Subcutaneous adipose tissue (tissue), 4 donors: ENCODE measurements around the gene FAM168B. TPM values are rescaled to one million over a fixed set of nuclear protein-coding genes. Genes with fewer than 3 reads are reported as not detected.

ENCODE experiments used
- total RNA-seq, 4 donors: library from RNA; depleted of rRNA; stranded (reverse); fragments of >200 nt; gene quantifications; one replicate each; pipeline ENCODE4 v1.1.0, GENCODE V29; 2016
- TF ChIP-seq, protein P1 (sequence below): fragments of 450-650 bp; IDR thresholded peaks from one replicate; pipeline ENCODE4 v1.5.1; 2016; ENCODE audit warnings: low read depth, mild to moderate bottlenecking, control low read depth, antibody characterized with exemption, moderate library complexity

The FAM168B gene, protein sequence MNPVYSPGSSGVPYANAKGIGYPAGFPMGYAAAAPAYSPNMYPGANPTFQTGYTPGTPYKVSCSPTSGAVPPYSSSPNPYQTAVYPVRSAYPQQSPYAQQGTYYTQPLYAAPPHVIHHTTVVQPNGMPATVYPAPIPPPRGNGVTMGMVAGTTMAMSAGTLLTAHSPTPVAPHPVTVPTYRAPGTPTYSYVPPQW
- 100 to 1,000 TPM in 1 of 4 donors, 10 to 100 TPM in 3; 72.1 to 107 (median 87.2) TPM for total RNA-seq

DNA sequence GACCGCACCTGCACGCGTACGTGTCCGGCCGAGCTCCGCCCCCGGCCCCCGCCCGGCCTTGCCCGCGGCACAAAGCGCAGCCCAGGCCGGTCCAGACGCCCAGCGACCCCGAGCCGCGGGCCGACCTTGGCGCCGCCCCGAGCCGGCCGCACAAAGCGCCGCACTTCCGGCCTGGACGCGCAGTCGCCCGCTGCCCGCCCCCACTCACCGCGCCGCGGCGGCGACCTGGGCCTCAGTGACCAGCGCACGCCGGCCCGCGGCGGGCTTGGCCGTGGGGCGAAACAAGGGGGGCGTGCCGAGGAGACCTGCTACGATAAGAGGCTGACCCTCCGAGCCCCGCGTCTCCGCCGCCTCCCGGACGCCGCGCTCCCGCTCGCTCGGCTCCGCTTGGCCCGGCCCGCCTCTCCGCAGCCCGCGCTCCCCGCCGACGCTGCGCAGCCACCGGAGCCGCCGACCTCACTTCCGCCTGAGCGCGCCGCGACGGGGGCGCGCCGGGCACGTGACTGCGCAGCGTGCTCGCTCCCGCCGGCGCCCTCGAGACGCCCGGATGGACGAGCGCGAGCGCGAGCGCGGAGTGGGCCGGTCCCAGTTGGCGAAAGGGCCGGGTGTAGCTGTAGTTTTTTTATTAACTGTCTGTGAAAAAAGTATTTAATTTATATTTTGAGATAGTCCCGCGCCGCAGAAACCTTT, at the start of gene FAM168B:
Gene FAM168B, minus strand, starts transcription at position 455 of the 690 bp plus-strand sequence. CDS start 10,814 bp downstream, outside the sequence.
- TF ChIP-seq, protein P1, sequence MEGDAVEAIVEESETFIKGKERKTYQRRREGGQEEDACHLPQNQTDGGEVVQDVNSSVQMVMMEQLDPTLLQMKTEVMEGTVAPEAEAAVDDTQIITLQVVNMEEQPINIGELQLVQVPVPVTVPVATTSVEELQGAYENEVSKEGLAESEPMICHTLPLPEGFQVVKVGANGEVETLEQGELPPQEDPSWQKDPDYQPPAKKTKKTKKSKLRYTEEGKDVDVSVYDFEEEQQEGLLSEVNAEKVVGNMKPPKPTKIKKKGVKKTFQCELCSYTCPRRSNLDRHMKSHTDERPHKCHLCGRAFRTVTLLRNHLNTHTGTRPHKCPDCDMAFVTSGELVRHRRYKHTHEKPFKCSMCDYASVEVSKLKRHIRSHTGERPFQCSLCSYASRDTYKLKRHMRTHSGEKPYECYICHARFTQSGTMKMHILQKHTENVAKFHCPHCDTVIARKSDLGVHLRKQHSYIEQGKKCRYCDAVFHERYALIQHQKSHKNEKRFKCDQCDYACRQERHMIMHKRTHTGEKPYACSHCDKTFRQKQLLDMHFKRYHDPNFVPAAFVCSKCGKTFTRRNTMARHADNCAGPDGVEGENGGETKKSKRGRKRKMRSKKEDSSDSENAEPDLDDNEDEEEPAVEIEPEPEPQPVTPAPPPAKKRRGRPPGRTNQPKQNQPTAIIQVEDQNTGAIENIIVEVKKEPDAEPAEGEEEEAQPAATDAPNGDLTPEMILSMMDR: no peak

DNA sequence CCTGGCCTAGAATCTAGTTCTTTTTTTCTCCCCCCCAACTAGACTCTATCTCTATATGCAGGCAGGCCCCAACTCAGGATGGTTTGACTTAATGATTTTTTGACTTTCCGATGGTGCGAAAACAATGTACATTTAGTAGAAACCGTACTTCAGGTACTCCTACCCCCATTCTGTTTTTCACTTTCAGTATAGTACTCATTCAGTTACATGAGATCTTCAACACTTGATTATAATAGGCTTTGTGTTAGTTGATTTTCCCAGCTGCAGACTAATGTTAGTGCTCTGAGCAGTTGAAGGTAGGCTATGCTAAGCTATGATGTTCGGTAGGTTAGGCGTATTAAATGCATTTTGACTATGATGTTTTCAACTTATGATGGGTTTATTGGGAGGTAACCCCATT, 49.6 kb upstream of the FAM168B start:
- TF ChIP-seq, protein P1: no peak

DNA sequence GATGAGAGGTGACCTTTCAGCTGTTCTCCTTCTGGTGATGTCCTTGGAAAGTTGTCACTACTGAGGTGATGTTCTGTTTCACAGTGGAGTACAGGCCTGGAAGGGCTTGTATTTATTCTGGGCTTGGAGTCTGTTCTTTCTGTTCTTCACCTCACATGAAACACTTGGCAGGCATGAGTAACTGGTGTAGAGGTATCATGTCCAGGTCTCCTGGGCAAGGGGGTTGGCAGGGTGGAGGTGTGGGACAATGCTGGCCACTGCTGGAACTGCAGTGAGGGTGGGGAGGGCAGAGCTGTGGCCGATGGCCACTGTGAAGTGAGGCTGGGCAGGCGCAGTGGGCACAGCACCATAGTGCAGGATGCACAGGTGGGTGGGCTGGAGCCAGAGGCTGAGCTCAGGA, 47.3 kb upstream of the FAM168B start:
- TF ChIP-seq, protein P1: no peak

DNA sequence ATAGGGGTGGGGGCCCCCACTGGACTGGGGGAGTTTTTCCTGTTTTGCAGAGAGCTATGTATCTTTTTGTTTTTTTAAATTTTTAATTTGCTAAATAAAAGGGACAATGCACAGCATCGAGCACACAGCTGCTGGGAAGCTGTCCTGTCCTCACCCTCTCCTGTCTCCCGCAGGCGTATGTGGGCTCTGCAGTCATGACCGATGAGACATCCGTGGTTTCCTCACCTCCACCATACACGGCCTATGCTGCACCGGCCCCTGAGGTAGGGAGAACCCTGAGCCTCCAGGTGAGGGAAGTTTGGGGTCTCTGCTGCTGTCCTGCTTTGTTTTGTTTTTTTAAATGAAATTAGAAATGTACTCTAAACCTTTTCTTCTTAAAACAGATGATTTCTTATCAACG, 39.5 kb upstream of the FAM168B start:
- TF ChIP-seq, protein P1: no peak

DNA sequence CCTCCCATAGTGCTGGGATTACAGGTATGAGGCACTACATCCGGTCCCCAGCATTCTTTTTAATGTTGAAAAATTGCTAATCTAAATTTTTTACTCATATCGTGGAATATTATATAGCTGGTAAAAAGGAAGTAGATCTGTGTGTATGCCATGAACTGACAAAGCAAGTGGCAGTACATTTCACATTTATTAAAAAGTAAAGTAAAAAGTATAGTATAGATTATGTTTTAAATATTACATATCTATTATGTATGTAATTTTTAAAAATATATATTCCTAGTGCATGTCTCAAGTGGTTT, 37.0 kb upstream of the FAM168B start:
- TF ChIP-seq, protein P1: no peak

DNA sequence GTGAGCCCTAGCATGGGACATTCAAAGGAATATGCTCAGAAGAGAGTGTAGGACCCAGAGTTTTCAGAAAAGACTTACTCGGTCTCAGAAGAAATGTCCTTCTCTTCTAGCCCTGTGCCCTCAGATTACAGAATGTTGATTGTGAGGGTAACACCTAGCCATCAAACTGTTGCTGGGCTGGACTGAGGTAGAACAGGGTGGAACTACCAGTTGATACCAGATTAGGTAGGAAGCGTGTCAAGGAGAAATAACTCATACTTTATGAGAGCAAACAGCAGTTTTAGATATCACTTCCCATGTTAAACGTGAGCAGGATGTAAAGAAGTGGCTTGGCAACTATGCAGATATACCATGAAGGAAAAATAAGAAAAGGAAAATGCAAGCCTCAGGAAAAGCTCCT, 34.7 kb upstream of the FAM168B start:
- TF ChIP-seq, protein P1: no peak

DNA sequence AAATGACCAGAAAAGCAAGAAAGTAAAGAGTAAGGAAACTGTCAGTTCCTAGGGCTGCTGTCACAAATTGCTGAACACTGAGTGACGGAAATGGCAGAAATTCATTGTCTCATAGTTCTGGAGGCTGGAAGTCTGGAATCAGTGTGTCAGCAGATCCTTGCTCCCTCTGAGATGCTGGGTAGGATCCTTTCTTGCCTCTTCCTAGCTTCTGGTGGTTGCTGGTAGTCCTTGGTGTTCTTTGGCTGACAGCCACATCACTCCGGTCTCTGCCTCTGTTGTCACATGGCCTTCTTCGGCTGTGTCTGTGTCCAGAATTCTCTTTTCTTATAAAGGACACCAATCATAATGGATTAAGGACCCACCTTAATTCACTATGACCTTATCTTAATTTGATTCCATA, 33.8 kb upstream of the FAM168B start:
- TF ChIP-seq, protein P1: no peak
